Endodermal cell (in vitro differentiated cells): Measurements from ENCODE around the gene LRP11. TPM values are rescaled to one million over a fixed set of nuclear protein-coding genes. Genes with fewer than 3 reads are reported as not detected.

Source experiments
- DNase-seq: peaks from one replicate; pipeline ENCODE4 v3.0.0-alpha.2; 2017
- H3K27ac ChIP-seq: 2 replicates; pipeline ENCODE4 v1.5.1; 2013; ENCODE audit warnings: mild to moderate bottlenecking, low read depth, low read length, moderate library complexity
- H3K27me3 ChIP-seq: 2 replicates; pipeline ENCODE4 v1.6.1; 2013; ENCODE audit warnings: mild to moderate bottlenecking, low read length, moderate library complexity; ENCODE audit not compliant: insufficient read depth, control insufficient read depth, poor library complexity, severe bottlenecking
- H3K36me3 ChIP-seq: 2 replicates; pipeline ENCODE4 v1.7.0; 2013; ENCODE audit warnings: mild to moderate bottlenecking, low read length, moderate library complexity; ENCODE audit not compliant: control insufficient read depth, insufficient read depth
- H3K4me1 ChIP-seq: one replicate; pipeline ENCODE4 v1.7.0; 2013; ENCODE audit warnings: low read length; ENCODE audit not compliant: control insufficient read depth, insufficient read depth
- H3K4me3 ChIP-seq: 2 replicates; pipeline ENCODE4 v1.5.1; 2013; ENCODE audit warnings: mild to moderate bottlenecking, low read length, moderate library complexity
- H3K9ac ChIP-seq: 2 replicates; pipeline ENCODE4 v1.6.1; 2013; ENCODE audit warnings: mild to moderate bottlenecking, low read length, moderate library complexity; ENCODE audit not compliant: poor library complexity, severe bottlenecking; ENCODE audit errors: extremely low read depth
- H3K9me3 ChIP-seq: 2 replicates; pipeline ENCODE4 v1.6.1; 2013; ENCODE audit warnings: mild to moderate bottlenecking, low read length, moderate library complexity; ENCODE audit not compliant: control insufficient read depth
- H3K27ac Mint-ChIP-seq: 2 replicates; pipeline ENCODE4 v1.8.0; 2020; ENCODE audit warnings: mixed read lengths
- H3K27me3 Mint-ChIP-seq: 2 replicates; pipeline ENCODE4 v1.8.0; 2021; ENCODE audit warnings: mild to moderate bottlenecking, mixed read lengths; ENCODE audit not compliant: insufficient read depth
- H3K36me3 Mint-ChIP-seq: 2 replicates; pipeline ENCODE4 v1.8.0; 2020; ENCODE audit warnings: low read depth, mixed read lengths
- H3K4me1 Mint-ChIP-seq: 2 replicates; pipeline ENCODE4 v1.8.0; 2020; ENCODE audit warnings: mixed read lengths
- H3K4me3 Mint-ChIP-seq: 2 replicates; pipeline ENCODE4 v1.8.0; 2020; ENCODE audit warnings: mild to moderate bottlenecking, moderate library complexity, mixed read lengths
- H3K9me3 Mint-ChIP-seq: 2 replicates; pipeline ENCODE4 v1.8.0; 2020; ENCODE audit warnings: mild to moderate bottlenecking, mixed read lengths
- WGBS, 2 experiments: methylation state at CpG; one replicate each; pipeline versions ENCODE4 v1.1.5 to v1.1.7; 2013; ENCODE audit warnings: missing lambda C conversion rate in 2 of 2, mixed read lengths in 1 of 2; ENCODE audit not compliant: insufficient coverage in 1 of 2, insufficient read length in 1 of 2; 5-methylcytosine and 5-hydroxymethylcytosine counted together
- total RNA-seq, 2 donors: library from RNA; stranded (reverse); fragmentation: NEBNext Ultra II Directional in 1 of 2; extraction: Animal tissue kit (Norgen Biotek cat#: 25700) in 1 of 2; gene quantifications; 2 replicates in 1 of 2; 3 replicates in 1 of 2; pipeline ENCODE4 v1.2.1, GENCODE V29; 2021
- TF ChIP-seq, protein P1 (sequence below): fragments of 200-600 bp; sonication (generic); conservative IDR thresholded peaks from 2 replicates; pipeline ENCODE4 v1.5.0; 2021; ENCODE audit warnings: antibody characterized with exemption, mild to moderate bottlenecking

The LRP11 gene
- total RNA-seq, 2 donors from 2014 or later: 3.6 to 6.0 TPM

DNA sequence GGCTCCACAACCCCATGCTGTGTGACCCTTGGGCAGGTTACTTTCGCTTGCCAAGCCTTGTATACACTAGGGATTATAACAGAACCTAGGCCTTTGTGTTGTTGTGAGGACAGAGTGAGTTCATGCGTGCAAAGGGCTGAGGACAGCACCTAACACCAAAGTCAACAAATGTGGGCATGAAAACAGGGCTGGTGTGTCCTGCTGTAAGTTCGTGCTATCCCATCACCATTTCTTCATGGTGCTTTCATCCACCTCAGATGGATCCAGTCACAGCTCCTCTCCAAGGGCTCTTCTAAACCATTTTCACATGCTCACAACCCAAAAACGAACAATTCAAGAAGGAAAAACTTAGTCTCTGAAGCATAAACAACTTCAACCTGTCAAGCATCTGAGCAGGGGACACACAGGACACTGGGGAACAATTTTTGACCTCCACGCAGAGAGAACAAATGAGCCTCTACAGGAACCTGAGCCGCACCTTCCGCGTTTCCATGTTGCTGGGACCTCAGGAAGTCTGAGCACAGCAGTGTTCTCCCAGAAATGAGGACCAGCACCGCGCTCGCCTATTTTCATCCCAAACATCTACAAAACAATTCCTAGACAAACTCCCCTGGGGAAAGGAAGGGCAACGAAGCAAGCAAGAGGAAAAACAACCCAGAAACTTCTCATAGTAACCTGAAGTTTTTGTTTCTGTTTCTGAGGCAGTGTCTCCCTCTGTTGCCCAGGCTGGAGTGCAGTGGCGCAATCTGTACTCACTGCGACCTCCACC, 3.1 kb downstream of the LRP11 start:
- Mint-ChIP-seq H3K9me3 (no peaks in the 10 kb centered on the region), H3K4me3 (no peak overlapping the region), H3K36me3 (no peaks in the 10 kb centered on the region), H3K4me1 (peaks cover 15% of the 10 kb centered on the region), H3K27me3 (peaks cover 46% of the 10 kb centered on the region), H3K27ac (no peak overlapping the region)
- H3K9me3 ChIP-seq: no peaks in the 10 kb centered on the region
- TF ChIP-seq, protein P1, sequence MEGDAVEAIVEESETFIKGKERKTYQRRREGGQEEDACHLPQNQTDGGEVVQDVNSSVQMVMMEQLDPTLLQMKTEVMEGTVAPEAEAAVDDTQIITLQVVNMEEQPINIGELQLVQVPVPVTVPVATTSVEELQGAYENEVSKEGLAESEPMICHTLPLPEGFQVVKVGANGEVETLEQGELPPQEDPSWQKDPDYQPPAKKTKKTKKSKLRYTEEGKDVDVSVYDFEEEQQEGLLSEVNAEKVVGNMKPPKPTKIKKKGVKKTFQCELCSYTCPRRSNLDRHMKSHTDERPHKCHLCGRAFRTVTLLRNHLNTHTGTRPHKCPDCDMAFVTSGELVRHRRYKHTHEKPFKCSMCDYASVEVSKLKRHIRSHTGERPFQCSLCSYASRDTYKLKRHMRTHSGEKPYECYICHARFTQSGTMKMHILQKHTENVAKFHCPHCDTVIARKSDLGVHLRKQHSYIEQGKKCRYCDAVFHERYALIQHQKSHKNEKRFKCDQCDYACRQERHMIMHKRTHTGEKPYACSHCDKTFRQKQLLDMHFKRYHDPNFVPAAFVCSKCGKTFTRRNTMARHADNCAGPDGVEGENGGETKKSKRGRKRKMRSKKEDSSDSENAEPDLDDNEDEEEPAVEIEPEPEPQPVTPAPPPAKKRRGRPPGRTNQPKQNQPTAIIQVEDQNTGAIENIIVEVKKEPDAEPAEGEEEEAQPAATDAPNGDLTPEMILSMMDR: no peak
- H3K4me3 ChIP-seq: no peak overlapping the region
- no peaks in the 10 kb centered on the region for H3K36me3 ChIP-seq
- no peak for DNase-seq
- H3K27me3 ChIP-seq: peaks cover 53% of the 10 kb centered on the region
- no peaks in the 10 kb centered on the region for H3K4me1 ChIP-seq
- 84 to 89% methylated on average over 7 to 14 of the region's 14 CpGs for WGBS, 2 experiments
- H3K27ac ChIP-seq: no peak overlapping the region
- H3K9ac ChIP-seq: no peak overlapping the region

DNA sequence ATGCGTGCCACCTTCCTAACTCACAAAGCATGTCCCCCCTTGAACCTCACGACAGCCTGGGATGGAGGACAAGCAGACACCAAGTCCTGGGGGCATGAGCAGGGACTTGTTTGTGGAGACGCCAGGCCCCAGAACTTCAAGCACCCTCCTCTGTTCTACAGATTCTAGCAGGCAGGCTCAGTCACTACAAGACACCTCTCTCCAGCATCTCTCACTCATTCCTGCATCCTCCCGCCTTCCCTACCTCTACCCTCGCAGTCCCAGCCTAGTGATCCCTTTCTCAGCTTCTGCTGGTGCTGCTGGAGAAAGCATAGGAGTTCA, 3.7 kb downstream of the LRP11 start:
- Histone ChIP-seq H3K9ac (no peak overlapping the region), H3K36me3 (no peaks in the 10 kb centered on the region), H3K27ac (no peak overlapping the region), H3K27me3 (peaks cover 55% of the 10 kb centered on the region), H3K4me1 (no peaks in the 10 kb centered on the region), H3K9me3 (no peaks in the 10 kb centered on the region), H3K4me3 (no peak overlapping the region)
- no peak for DNase-seq
- no peaks in the 10 kb centered on the region for H3K9me3 Mint-ChIP-seq
- TF ChIP-seq, protein P1: no peak
- H3K36me3 Mint-ChIP-seq: no peaks in the 10 kb centered on the region
- H3K4me3 Mint-ChIP-seq: no peak overlapping the region
- H3K27me3 Mint-ChIP-seq: peaks cover 48% of the 10 kb centered on the region
- peaks cover 19% of the 10 kb centered on the region for H3K4me1 Mint-ChIP-seq
- no peak overlapping the region for H3K27ac Mint-ChIP-seq
- 93 to 95% methylated on average over 3 to 5 of the region's 5 CpGs for WGBS, 2 experiments

DNA sequence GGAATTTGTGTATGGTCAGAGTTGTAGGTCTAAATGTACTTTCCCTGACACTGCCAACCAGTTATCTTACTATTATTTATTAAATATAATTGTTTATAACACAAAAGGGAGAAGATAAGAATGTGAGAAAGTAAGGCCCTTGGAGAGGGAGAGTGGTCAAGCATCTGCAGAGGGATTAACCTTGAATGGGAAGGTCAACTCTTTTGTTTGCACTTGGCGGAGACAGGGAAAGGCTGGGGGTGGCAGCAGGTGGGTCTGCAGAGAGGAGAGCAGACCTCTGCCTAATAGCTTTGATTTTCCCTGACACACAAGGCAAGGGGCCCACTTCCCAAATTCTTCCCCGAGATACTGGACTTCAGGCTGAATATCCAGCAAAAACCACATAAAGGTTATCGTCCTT, 4.2 kb downstream of the LRP11 start:
- no peak overlapping the region for H3K4me3 ChIP-seq
- peaks cover 60% of the 10 kb centered on the region for H3K27me3 ChIP-seq
- Mint-ChIP-seq H3K27ac (no peak overlapping the region), H3K9me3 (no peaks in the 10 kb centered on the region), H3K4me3 (no peak overlapping the region), H3K4me1 (peaks cover 25% of the 10 kb centered on the region), H3K36me3 (no peaks in the 10 kb centered on the region), H3K27me3 (peaks cover 48% of the 10 kb centered on the region)
- H3K9me3 ChIP-seq: no peaks in the 10 kb centered on the region
- H3K27ac ChIP-seq: no peak overlapping the region
- H3K36me3 ChIP-seq: no peaks in the 10 kb centered on the region
- no peaks in the 10 kb centered on the region for H3K4me1 ChIP-seq
- H3K9ac ChIP-seq: no peak overlapping the region
- DNase-seq: no peak
- TF ChIP-seq, protein P1: no peak
- 70 to 77% methylated on average over 3 of the region's 3 CpGs for WGBS, 2 experiments
